GM10248 (cell line): Measurements from ENCODE around the gene METAP1D.

ENCODE experiments used
- CTCF ChIA-PET: fragments of 300-600 bp; sonication (Branson Sonifier 250); formaldehyde crosslinking; extraction: SDS; loops from one replicate; lab custom pipeline; 2021; ENCODE audit warnings: antibody characterized with exemption; lab: Yijun Ruan, JAX
- POLR2A ChIA-PET: fragments of 350-650 bp; sonication (Branson Sonifier 250); formaldehyde crosslinking; extraction: SDS; loops from one replicate; lab custom pipeline; 2020; ENCODE audit warnings: antibody characterized with exemption; lab: Yijun Ruan, JAX
- DNase-seq: peaks from one replicate; pipeline ENCODE4 v3.0.0; 2012; ENCODE audit errors: extremely low spot score
- CTCF ChIP-seq: IDR thresholded peaks from 2 replicates; pipeline ENCODE4 v1.5.1; 2012; ENCODE audit warnings: mild to moderate bottlenecking, low read depth; ENCODE audit errors: extremely low read depth, missing control alignments, control extremely low read depth

Gene METAP1D

GRCh38 chr2:171959998-171960397 lies 39.8 kb upstream of the METAP1D start:
- CTCF ChIA-PET: interaction anchor here (0.8 to 2.1 kb wide), 4 partner anchors 11 to 36 kb away, joined by 3 to 5 read pairs (median 4); no protein-coding TSS in a partner anchor

GRCh38 chr2:171960570-171960969 lies 39.2 kb upstream of the METAP1D start:
- CTCF ChIA-PET: interaction anchor here (2.1 kb wide), 1 partner anchor 37 kb away, joined by 5 read pairs; no protein-coding TSS in a partner anchor
- no peak for DNase-seq
- TF ChIP-seq CTCF: no peak
- POLR2A ChIA-PET: interaction anchor here (0.5 kb wide), 1 partner anchor 16 kb away, joined by 3 read pairs; no protein-coding TSS in a partner anchor

More at GRCh38 chr2:171959998-171960397, 39.8 kb upstream of the METAP1D start:
- no peak for TF ChIP-seq CTCF
- POLR2A ChIA-PET: no interaction called here
- no peak for DNase-seq

GRCh38 chr2:171963198-171963597 lies 36.6 kb upstream of the METAP1D start:
- TF ChIP-seq CTCF: no peak
- CTCF ChIA-PET: no interaction called here
- DNase-seq: no peak
- POLR2A ChIA-PET: no interaction called here

GRCh38 chr2:171964308-171964707 lies 35.4 kb upstream of the METAP1D start:
- no peak for TF ChIP-seq CTCF
- no peak for DNase-seq
- POLR2A ChIA-PET: no interaction called here
- CTCF ChIA-PET: interaction anchor here (0.8 kb wide), 1 partner anchor 23 kb away, joined by 3 read pairs; no protein-coding TSS in a partner anchor

- POLR2A ChIA-PET: no interaction called here
- no peak for TF ChIP-seq CTCF
- DNase-seq: no peak
- CTCF ChIA-PET: interaction anchor here (1.6 kb wide), 1 partner anchor 20 kb away, joined by 3 read pairs; no protein-coding TSS in a partner anchor
Observed at GRCh38 chr2:171965238-171965637, 34.5 kb upstream of the METAP1D start.

GRCh38 chr2:171965661-171966060 lies 34.1 kb upstream of the METAP1D start:
- DNase-seq: no peak
- CTCF ChIA-PET: interaction anchor here (1.6 kb wide), 1 partner anchor 20 kb away, joined by 3 read pairs; no protein-coding TSS in a partner anchor
- TF ChIP-seq CTCF: no peak
- POLR2A ChIA-PET: no interaction called here
